SK-MEL-5 (cell line): ENCODE data around the gene TRAF3. TPM values are rescaled to one million over a fixed set of nuclear protein-coding genes. Genes with fewer than 3 reads are reported as not detected.

ENCODE experiments used
- DNase-seq: peaks from one replicate; pipeline ENCODE4 v3.0.0-alpha.2; 2016; ENCODE audit warnings: low read depth, low spot score
- in situ Hi-C: cut with HindIII; loops from 2 replicates; pipeline ENCODE4 v1.10.0; 2016; ENCODE audit warnings: low sequenced_read_pairs, high pct_unique_total_duplicates, low pct_unique_long_range_greater_than_20kb
- total RNA-seq: library from RNA; depleted of rRNA; stranded (reverse); fragments of >200 nt; shearing (Covaris generic); gene quantifications from 2 replicates; pipeline ENCODE4 v1.2.3, GENCODE V29; 2014

The TRAF3 gene
- total RNA-seq, 1 experiment from 2014 or later = 23.2 TPM

- no peak for DNase-seq
- in situ Hi-C loops = no loop called here
These were observed 6.8 kb upstream of the TRAF3 start for GRCh38 chr14:102770147-102771123.

- no peak for DNase-seq
- in situ Hi-C loops = no loop called here
These were observed 6.1 kb upstream of the TRAF3 start for GRCh38 chr14:102771144-102771543.

- peak; percentile 69 for DNase-seq
- in situ Hi-C loops = no loop called here
These were observed 4.3 kb upstream of the TRAF3 start for GRCh38 chr14:102772781-102773570.

GRCh38 chr14:102774391-102775153, 2.7 kb upstream of the TRAF3 start:
- peak; percentile 90 for DNase-seq
- in situ Hi-C loops = no loop called here

- peak; percentile 33 for DNase-seq
- in situ Hi-C loops = no loop called here
These were observed 1.1 kb upstream of the TRAF3 start for GRCh38 chr14:102775855-102776760.

GRCh38 chr14:102777711-102778337, 575 bp downstream of the TRAF3 start:
- DNase-seq = no peak
- in situ Hi-C loops = no loop called here

- in situ Hi-C loops = no loop called here
- no peak for DNase-seq
These were observed 1.3 kb downstream of the TRAF3 start for GRCh38 chr14:102778338-102779083.

- in situ Hi-C loops = no loop called here
These were observed 1.8 kb downstream of the TRAF3 start for GRCh38 chr14:102779084-102779462.

GRCh38 chr14:102779574-102780315, 2.5 kb downstream of the TRAF3 start:
- no peak for DNase-seq
- in situ Hi-C loops = no loop called here

More at GRCh38 chr14:102779084-102779462, 1.8 kb downstream of the TRAF3 start:
- no peak for DNase-seq

- in situ Hi-C loops = no loop called here
- no peak for DNase-seq
These were observed 3.8 kb downstream of the TRAF3 start for GRCh38 chr14:102781063-102781462.

GRCh38 chr14:102782974-102783373, 5.7 kb downstream of the TRAF3 start:
- in situ Hi-C loops = no loop called here
- no peak for DNase-seq

- in situ Hi-C loops = no loop called here
- DNase-seq = no peak
These were observed 7.8 kb downstream of the TRAF3 start for GRCh38 chr14:102784892-102785594.

- in situ Hi-C loops = no loop called here
- DNase-seq = no peak
These were observed 8.3 kb downstream of the TRAF3 start for GRCh38 chr14:102785595-102785963.

- in situ Hi-C loops = no loop called here
- no peak for DNase-seq
These were observed 9.5 kb downstream of the TRAF3 start for GRCh38 chr14:102786768-102787167.

GRCh38 chr14:102789349-102789748, 12.1 kb downstream of the TRAF3 start:
- in situ Hi-C loops = no loop called here
- DNase-seq = no peak
